ENCODE results near the gene SMYD4. TPM values are rescaled to one million over a fixed set of nuclear protein-coding genes. Genes with fewer than 3 reads are reported as not detected.

SMYD4 gene
- total and polyA plus RNA-seq, 2 experiments from 2014 or later = 17.0 to 21.9 TPM

- TF ChIP-seq, protein P1, sequence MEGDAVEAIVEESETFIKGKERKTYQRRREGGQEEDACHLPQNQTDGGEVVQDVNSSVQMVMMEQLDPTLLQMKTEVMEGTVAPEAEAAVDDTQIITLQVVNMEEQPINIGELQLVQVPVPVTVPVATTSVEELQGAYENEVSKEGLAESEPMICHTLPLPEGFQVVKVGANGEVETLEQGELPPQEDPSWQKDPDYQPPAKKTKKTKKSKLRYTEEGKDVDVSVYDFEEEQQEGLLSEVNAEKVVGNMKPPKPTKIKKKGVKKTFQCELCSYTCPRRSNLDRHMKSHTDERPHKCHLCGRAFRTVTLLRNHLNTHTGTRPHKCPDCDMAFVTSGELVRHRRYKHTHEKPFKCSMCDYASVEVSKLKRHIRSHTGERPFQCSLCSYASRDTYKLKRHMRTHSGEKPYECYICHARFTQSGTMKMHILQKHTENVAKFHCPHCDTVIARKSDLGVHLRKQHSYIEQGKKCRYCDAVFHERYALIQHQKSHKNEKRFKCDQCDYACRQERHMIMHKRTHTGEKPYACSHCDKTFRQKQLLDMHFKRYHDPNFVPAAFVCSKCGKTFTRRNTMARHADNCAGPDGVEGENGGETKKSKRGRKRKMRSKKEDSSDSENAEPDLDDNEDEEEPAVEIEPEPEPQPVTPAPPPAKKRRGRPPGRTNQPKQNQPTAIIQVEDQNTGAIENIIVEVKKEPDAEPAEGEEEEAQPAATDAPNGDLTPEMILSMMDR (conservative IDR thresholded peaks at IDR 0.05; ENCODE audit: low read depth in 2 of 2) = no peak
- no peak for TF ChIP-seq EZH2phosphoT487 (IDR thresholded peaks at IDR 0.05; ENCODE audit: unreplicated experiment)
- TF ChIP-seq NANOG (IDR thresholded peaks at IDR 0.05; ENCODE audit: borderline replicate concordance) = no peak
- TF ChIP-seq POLR2AphosphoS5 (IDR thresholded peaks at IDR 0.05; ENCODE audit: low read depth) = no peak
- TF ChIP-seq CREB1 (CRISPR knock-in tag; IDR thresholded peaks at IDR 0.05; ENCODE audit: low read depth) = no peak
Measured at GRCh38 chr17:1871756-1872155, 42.1 kb upstream of the SMYD4 start (continued).

DNA sequence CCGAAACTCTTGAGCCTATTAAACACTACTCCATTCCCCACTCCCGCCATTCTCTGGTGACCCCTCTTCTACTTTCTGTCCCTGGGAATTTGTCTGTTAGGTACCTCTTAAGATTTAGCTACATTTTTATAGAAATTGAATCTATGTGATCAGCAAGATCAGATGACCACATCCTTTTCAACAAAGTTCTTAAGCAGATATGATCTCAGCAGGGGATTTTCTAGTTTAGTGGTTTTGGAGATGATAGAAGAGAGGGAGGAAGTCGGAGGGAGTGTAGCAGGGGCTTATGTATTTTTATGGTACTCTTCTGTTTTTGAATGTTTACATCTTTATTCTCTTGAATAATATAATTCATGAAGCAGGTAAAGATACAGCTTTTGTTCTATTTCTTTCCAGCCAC, 40.9 kb upstream of the SMYD4 start:
- Histone ChIP-seq H3K4me3 (no peak overlapping the region), H3K27ac (ENCODE audit: low read depth) (no peak overlapping the region), H3F3A (replicated peaks; ENCODE audit: low read depth) (no peaks in the 10 kb centered on the region), H3K4me2 (no peak overlapping the region), H4K20me1 (replicated peaks; ENCODE audit: insufficient read depth) (peaks cover 12% of the 10 kb centered on the region), H3K36me3 (ENCODE audit: insufficient read depth) (peaks cover 17% of the 10 kb centered on the region), H3K27me3 (ENCODE audit: insufficient read depth) (no peaks in the 10 kb centered on the region), H3K79me2 (replicated peaks; ENCODE audit: insufficient read depth) (no peaks in the 10 kb centered on the region; the same call in 1 of the 2 replicates), H3K9me2 (ENCODE audit: insufficient read depth) (no peaks in the 10 kb centered on the region), H3K4me1 (ENCODE audit: insufficient read depth) (no peaks in the 10 kb centered on the region), H2AFZ (no peak overlapping the region)
- H3K36me3 Mint-ChIP-seq (ENCODE audit: low read depth) = peaks cover 26% of the 10 kb centered on the region
- H3K27ac Mint-ChIP-seq = no peak overlapping the region
- ATAC-seq (no peak), DNase-seq (ENCODE audit: low spot score) (no peak)
- H3K27me3 Mint-ChIP-seq (ENCODE audit: insufficient read depth, low read depth, poor library complexity) = no peaks in the 10 kb centered on the region
- no peaks in the 10 kb centered on the region for H3K9me3 Mint-ChIP-seq
- H3K4me1 Mint-ChIP-seq = no peaks in the 10 kb centered on the region
- no peak overlapping the region for H3K4me3 Mint-ChIP-seq
- TF ChIP-seq, protein P2, sequence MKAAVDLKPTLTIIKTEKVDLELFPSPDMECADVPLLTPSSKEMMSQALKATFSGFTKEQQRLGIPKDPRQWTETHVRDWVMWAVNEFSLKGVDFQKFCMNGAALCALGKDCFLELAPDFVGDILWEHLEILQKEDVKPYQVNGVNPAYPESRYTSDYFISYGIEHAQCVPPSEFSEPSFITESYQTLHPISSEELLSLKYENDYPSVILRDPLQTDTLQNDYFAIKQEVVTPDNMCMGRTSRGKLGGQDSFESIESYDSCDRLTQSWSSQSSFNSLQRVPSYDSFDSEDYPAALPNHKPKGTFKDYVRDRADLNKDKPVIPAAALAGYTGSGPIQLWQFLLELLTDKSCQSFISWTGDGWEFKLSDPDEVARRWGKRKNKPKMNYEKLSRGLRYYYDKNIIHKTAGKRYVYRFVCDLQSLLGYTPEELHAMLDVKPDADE (IDR thresholded peaks at IDR 0.05) = no peak
- TF ChIP-seq, protein P1 (conservative IDR thresholded peaks at IDR 0.05; ENCODE audit: low read depth in 2 of 2) = no peak
- TF ChIP-seq REST (IDR thresholded peaks at IDR 0.05; ENCODE audit: unreplicated experiment) (no peak), ZNF331 (CRISPR knock-in tag; IDR thresholded peaks at IDR 0.05; ENCODE audit: low read depth) (no peak), EZH2phosphoT487 (IDR thresholded peaks at IDR 0.05; ENCODE audit: unreplicated experiment) (no peak), JUNB (IDR thresholded peaks at IDR 0.05; ENCODE audit: unreplicated experiment) (no peak)
- TF ChIP-seq, protein P3, sequence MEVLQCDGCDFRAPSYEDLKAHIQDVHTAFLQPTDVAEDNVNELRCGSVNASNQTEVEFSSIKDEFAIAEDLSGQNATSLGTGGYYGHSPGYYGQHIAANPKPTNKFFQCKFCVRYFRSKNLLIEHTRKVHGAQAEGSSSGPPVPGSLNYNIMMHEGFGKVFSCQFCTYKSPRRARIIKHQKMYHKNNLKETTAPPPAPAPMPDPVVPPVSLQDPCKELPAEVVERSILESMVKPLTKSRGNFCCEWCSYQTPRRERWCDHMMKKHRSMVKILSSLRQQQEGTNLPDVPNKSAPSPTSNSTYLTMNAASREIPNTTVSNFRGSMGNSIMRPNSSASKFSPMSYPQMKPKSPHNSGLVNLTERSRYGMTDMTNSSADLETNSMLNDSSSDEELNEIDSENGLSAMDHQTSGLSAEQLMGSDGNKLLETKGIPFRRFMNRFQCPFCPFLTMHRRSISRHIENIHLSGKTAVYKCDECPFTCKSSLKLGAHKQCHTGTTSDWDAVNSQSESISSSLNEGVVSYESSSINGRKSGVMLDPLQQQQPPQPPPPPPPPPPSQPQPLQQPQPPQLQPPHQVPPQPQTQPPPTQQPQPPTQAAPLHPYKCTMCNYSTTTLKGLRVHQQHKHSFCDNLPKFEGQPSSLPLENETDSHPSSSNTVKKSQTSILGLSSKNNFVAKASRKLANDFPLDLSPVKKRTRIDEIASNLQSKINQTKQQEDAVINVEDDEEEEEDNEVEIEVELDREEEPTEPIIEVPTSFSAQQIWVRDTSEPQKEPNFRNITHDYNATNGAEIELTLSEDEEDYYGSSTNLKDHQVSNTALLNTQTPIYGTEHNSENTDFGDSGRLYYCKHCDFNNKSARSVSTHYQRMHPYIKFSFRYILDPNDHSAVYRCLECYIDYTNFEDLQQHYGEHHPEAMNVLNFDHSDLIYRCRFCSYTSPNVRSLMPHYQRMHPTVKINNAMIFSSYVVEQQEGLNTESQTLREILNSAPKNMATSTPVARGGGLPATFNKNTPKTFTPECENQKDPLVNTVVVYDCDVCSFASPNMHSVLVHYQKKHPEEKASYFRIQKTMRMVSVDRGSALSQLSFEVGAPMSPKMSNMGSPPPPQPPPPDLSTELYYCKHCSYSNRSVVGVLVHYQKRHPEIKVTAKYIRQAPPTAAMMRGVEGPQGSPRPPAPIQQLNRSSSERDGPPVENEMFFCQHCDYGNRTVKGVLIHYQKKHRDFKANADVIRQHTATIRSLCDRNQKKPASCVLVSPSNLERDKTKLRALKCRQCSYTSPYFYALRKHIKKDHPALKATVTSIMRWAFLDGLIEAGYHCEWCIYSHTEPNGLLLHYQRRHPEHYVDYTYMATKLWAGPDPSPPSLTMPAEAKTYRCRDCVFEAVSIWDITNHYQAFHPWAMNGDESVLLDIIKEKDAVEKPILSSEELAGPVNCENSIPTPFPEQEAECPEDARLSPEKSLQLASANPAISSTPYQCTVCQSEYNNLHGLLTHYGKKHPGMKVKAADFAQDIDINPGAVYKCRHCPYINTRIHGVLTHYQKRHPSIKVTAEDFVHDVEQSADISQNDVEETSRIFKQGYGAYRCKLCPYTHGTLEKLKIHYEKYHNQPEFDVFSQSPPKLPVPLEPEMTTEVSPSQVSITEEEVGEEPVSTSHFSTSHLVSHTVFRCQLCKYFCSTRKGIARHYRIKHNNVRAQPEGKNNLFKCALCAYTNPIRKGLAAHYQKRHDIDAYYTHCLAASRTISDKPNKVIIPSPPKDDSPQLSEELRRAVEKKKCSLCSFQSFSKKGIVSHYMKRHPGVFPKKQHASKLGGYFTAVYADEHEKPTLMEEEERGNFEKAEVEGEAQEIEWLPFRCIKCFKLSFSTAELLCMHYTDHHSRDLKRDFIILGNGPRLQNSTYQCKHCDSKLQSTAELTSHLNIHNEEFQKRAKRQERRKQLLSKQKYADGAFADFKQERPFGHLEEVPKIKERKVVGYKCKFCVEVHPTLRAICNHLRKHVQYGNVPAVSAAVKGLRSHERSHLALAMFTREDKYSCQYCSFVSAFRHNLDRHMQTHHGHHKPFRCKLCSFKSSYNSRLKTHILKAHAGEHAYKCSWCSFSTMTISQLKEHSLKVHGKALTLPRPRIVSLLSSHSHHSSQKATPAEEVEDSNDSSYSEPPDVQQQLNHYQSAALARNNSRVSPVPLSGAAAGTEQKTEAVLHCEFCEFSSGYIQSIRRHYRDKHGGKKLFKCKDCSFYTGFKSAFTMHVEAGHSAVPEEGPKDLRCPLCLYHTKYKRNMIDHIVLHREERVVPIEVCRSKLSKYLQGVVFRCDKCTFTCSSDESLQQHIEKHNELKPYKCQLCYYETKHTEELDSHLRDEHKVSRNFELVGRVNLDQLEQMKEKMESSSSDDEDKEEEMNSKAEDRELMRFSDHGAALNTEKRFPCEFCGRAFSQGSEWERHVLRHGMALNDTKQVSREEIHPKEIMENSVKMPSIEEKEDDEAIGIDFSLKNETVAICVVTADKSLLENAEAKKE (CRISPR knock-in tag; IDR thresholded peaks at IDR 0.05) = no peak
